Hepatocyte (in vitro differentiated cells): ENCODE measurements around the gene SLC7A8. TPM values are rescaled to one million over a fixed set of nuclear protein-coding genes. Genes with fewer than 3 reads are reported as not detected.

ENCODE experiments used
- DNase-seq: peaks from one replicate; pipeline ENCODE4 v3.0.0-alpha.2; 2016; ENCODE audit warnings: low spot score
- H2AFZ ChIP-seq: fragments of 200-600 bp; sonication (generic); 2 replicates; pipeline ENCODE4 v1.6.0; 2016; ENCODE audit warnings: antibody characterized with exemption, mild to moderate bottlenecking
- H3K27ac ChIP-seq: fragments of 200-600 bp; sonication (generic); 2 replicates; pipeline ENCODE4 v1.5.1; 2016; ENCODE audit warnings: mild to moderate bottlenecking
- H3K27me3 ChIP-seq: fragments of 200-600 bp; sonication (generic); 2 replicates; pipeline ENCODE4 v1.6.1; 2016
- H3K36me3 ChIP-seq: fragments of 200-600 bp; sonication (generic); replicated peaks from 2 replicates; pipeline ENCODE4 v1.5.1; 2016; ENCODE audit warnings: low read depth; ENCODE audit not compliant: insufficient read depth
- H3K4me1 ChIP-seq: fragments of 200-600 bp; sonication (generic); 2 replicates; pipeline ENCODE4 v1.5.1; 2016; ENCODE audit warnings: mild to moderate bottlenecking, moderate library complexity; ENCODE audit not compliant: insufficient read depth
- H3K4me2 ChIP-seq: fragments of 200-600 bp; sonication (generic); 2 replicates; pipeline ENCODE4 v1.6.0; 2016
- H3K4me3 ChIP-seq: fragments of 200-600 bp; sonication (generic); 2 replicates; pipeline ENCODE4 v1.5.1; 2016; ENCODE audit warnings: mild to moderate bottlenecking
- H3K79me2 ChIP-seq: fragments of 200-600 bp; sonication (generic); 2 replicates; pipeline ENCODE4 v1.6.0; 2017; ENCODE audit warnings: mild to moderate bottlenecking
- H3K9me2 ChIP-seq: fragments of 200-600 bp; sonication (generic); replicated peaks from 2 replicates; pipeline ENCODE4 v1.6.0; 2017; ENCODE audit warnings: mild to moderate bottlenecking; ENCODE audit not compliant: insufficient read depth
- H3K9me3 ChIP-seq: fragments of 200-600 bp; sonication (generic); 2 replicates; pipeline ENCODE4 v1.5.1; 2016; ENCODE audit warnings: low read depth, mild to moderate bottlenecking
- H4K20me1 ChIP-seq: fragments of 200-600 bp; sonication (generic); 2 replicates; pipeline ENCODE4 v1.6.0; 2016; ENCODE audit warnings: mild to moderate bottlenecking; ENCODE audit not compliant: insufficient read depth, poor library complexity, severe bottlenecking
- CTCF ChIP-seq: fragments of 200-600 bp; sonication (generic); IDR thresholded peaks from 2 replicates; pipeline ENCODE4 v1.5.1; 2016; ENCODE audit warnings: antibody characterized with exemption, mild to moderate bottlenecking; ENCODE audit not compliant: poor library complexity
- EZH2 ChIP-seq: fragments of 200-600 bp; sonication (generic); IDR thresholded peaks from 2 replicates; pipeline ENCODE4 v1.6.1; 2016; ENCODE audit warnings: antibody characterized with exemption, mild to moderate bottlenecking, borderline replicate concordance
- EZH2phosphoT487 ChIP-seq: fragments of 200-600 bp; sonication (generic); IDR thresholded peaks from one replicate; pipeline ENCODE4 v1.6.1; 2018; ENCODE audit warnings: antibody characterized with exemption, mild to moderate bottlenecking, low read depth, moderate library complexity; ENCODE audit not compliant: unreplicated experiment, severe bottlenecking
- WGBS: methylation state at CpG from one replicate; pipeline ENCODE4 v1.1.6; 2016; ENCODE audit warnings: low lambda C conversion rate; ENCODE audit errors: missing lambda C conversion rate; 5-methylcytosine and 5-hydroxymethylcytosine counted together
- polyA plus RNA-seq: library from polyadenylated mRNA; unstranded; fragments of >200 nt; fragmentation: Nextera tagmentation; extraction: Ambion mirVana; gene quantifications from 2 replicates; pipeline ENCODE4 v1.2.1, GENCODE V29; 2016
- total RNA-seq: library from RNA; depleted of rRNA; stranded (reverse); fragments of >200 nt; gene quantifications from 2 replicates; pipeline ENCODE4 v1.2.3, GENCODE V29; 2014

The SLC7A8 gene
- total and polyA plus RNA-seq, 2 experiments from 2014 or later: 54.6 to 123 TPM

- DNase-seq: no peak
- H3K9me2 ChIP-seq: no peaks in the 10 kb centered on the region
- no peak overlapping the region for H3K27ac ChIP-seq
- H3K27me3 ChIP-seq: no peaks in the 10 kb centered on the region
- H2AFZ ChIP-seq: no peak overlapping the region
- H3K4me2 ChIP-seq: no peak overlapping the region
- no peak overlapping the region for H3K4me3 ChIP-seq
- H3K79me2 ChIP-seq: no peaks in the 10 kb centered on the region
- WGBS: 83% methylated on average over 3 of the region's 3 CpGs
- no peaks in the 10 kb centered on the region for H3K36me3 ChIP-seq
- H4K20me1 ChIP-seq: no peaks in the 10 kb centered on the region
- H3K4me1 ChIP-seq: no peaks in the 10 kb centered on the region
- TF ChIP-seq EZH2 (no peak), EZH2phosphoT487 (no peak), CTCF (no peak)
- H3K9me3 ChIP-seq: no peaks in the 10 kb centered on the region
These were observed 35.6 kb upstream of the SLC7A8 start for GRCh38 chr14:23219075-23219474.

- Histone ChIP-seq H3K4me3 (no peak overlapping the region), H3K79me2 (no peaks in the 10 kb centered on the region), H4K20me1 (no peaks in the 10 kb centered on the region), H3K9me2 (no peaks in the 10 kb centered on the region), H3K27me3 (no peaks in the 10 kb centered on the region), H3K36me3 (no peaks in the 10 kb centered on the region), H3K9me3 (no peaks in the 10 kb centered on the region), H3K4me2 (no peak overlapping the region), H3K4me1 (no peaks in the 10 kb centered on the region), H2AFZ (no peak overlapping the region), H3K27ac (no peak overlapping the region)
- WGBS: 95% methylated on average over 6 of the region's 6 CpGs
- no peak for TF ChIP-seq CTCF
- no peak for TF ChIP-seq EZH2
- TF ChIP-seq EZH2phosphoT487: no peak
- DNase-seq: no peak
These were observed 33.9 kb upstream of the SLC7A8 start for GRCh38 chr14:23217032-23218020.

- Histone ChIP-seq H3K4me2 (no peak overlapping the region), H3K79me2 (no peaks in the 10 kb centered on the region), H4K20me1 (no peaks in the 10 kb centered on the region), H3K9me3 (no peaks in the 10 kb centered on the region), H3K9me2 (no peaks in the 10 kb centered on the region), H2AFZ (no peak overlapping the region), H3K4me1 (no peaks in the 10 kb centered on the region), H3K27me3 (no peaks in the 10 kb centered on the region), H3K4me3 (no peak overlapping the region), H3K36me3 (no peaks in the 10 kb centered on the region), H3K27ac (no peak overlapping the region)
- TF ChIP-seq EZH2 (no peak), EZH2phosphoT487 (no peak), CTCF (no peak)
- 100% methylated on average over 1 of the region's 1 CpG for WGBS
- DNase-seq: no peak
These were observed 32.0 kb upstream of the SLC7A8 start for GRCh38 chr14:23215421-23215820.
